GM19240 (cell line): Measurements from ENCODE around the gene NFX1.
"Not testable (repeated sequence)": the region's sequence is repeated elsewhere in the genome, so short reads cannot be mapped to it uniquely, and the experiment has no call there.

Experiments used
- DNase-seq: peaks from one replicate; pipeline ENCODE4 v3.0.0; 2011; ENCODE audit warnings: low spot score; ENCODE audit not compliant: insufficient read length

Gene NFX1

DNA sequence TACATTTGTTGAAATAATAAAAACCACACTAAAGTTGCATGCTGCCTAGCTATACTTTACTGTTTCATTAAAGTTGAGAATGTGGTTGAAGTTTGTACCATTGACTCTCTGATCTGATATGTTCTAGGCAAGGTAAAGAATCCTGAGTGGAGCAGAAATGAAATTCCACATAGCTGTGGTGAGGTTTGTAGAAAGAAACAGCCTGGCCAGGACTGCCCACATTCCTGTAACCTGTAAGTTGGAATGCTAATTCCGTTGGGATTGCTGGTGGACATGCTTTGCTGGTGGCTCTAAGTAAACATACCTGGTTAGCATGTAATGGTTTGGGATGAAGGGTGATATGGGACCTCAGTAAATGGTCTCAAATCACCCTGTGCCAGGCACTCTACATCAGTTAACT, 16.8 kb downstream of the NFX1 start:
- no peak for DNase-seq

DNA sequence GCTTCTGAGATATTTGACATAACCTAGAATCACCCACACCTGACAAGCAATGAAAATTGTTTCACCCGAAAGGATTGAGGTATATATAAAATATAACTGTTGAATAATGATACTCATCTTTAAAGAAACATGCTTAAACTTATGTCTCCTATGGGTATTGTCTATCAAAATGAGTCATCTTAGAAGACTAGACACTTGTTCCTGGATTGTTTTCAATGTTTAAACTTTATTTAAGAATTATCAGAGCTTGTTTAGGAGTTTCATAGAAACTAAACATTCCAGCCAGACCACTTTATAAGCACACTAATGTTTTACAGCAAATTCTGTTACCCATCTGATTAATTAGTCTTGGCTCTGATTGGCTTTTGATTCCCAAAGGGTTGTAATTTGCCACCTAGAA, 19.6 kb downstream of the NFX1 start:
- no peak for DNase-seq

DNA sequence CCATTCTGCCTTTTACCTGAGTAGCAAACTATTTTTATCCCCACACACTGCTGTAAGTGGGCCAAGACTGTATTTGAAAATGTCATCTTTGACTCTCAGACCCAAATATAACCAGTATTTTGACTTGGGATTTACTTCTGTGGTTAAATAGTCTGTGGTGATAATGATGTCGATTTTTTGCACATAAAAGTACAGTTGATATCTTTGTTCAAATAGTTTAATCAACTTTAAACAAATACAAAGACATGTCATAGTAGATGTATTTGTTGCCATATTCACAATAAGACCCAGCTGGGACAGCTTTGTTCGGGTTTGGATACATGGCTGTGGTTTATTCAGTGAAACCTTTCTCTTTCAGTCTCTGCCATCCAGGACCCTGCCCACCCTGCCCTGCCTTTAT, 20.4 kb downstream of the NFX1 start:
- DNase-seq, result no peak

DNA sequence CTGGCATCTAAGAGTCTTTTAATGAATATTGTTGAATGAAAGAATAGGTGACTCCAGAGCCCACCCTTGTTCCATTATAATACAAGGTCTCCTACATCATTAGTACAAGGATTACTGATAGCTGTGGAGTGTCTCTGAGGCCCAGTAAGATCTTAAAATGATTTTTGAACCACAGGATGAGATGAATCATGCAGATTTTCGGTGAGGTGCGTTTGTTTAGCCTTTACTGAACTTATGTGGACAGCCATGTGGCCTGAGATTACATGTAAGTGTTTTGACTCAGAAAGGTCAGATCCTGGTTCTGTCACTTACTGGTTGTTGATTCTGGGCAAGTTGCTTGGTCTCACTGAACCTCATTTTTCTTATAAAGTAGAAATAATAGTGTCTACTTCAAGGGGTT, 21.6 kb downstream of the NFX1 start:
- no peak for DNase-seq

DNA sequence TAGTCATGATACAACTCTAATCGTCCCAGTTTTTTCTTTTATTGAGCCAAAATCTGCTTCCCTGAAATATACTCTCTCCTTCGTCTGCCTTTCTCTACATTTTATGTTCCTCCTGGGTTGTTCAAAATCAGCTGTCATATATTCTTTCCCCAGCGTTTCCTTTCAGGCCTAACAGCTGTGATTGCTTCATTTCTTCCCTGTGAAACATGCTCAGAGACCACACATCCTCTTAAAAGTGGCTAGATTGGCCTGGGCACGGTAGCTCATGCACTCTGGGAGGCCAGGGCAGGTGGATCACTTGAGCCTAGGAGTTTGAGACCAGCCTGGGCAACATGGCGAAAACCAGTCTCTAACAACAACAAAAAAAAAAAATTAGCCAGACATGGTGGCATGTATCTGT, 25.1 kb downstream of the NFX1 start:
- no peak for DNase-seq

DNA sequence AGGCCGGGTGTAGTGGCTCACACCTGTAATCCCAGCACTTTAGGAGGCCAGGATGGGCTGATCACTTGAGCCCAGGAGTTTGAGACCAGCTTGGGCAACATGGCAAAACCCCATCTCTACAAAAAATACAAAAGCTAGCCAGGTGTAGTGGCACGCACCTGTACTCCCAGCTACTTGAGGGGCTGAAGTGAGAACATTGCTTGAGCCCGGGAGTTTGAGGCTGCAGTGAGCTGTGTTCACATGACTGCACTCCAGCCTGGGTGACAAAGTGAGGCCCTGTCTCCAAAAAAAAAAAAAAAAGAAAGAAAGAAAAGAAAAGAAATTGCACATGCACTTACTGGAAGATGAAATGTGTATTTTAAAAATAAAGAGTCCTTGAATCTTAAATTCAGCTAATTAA, 26.8 kb downstream of the NFX1 start:
- DNase-seq, result not testable (repeated sequence)

DNA sequence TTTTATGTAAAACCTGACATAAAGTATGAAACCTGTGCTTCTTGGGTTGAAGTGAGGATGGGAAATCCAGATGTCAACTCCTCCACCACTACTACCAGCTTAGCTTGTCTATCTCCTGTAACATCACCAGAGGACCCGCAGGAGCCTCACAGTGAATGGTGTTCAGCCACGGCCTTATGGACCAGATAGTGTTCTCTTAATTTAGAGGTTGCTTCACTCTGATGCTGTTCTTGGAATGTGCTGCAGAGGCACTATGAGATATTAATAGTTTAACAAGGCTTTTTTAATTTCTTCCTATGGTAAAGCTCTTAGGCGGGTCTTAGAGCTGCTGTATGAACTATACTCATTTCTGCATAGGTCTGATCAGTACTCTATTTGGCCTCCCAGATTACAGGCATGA, 27.9 kb downstream of the NFX1 start:
- no peak for DNase-seq

DNA sequence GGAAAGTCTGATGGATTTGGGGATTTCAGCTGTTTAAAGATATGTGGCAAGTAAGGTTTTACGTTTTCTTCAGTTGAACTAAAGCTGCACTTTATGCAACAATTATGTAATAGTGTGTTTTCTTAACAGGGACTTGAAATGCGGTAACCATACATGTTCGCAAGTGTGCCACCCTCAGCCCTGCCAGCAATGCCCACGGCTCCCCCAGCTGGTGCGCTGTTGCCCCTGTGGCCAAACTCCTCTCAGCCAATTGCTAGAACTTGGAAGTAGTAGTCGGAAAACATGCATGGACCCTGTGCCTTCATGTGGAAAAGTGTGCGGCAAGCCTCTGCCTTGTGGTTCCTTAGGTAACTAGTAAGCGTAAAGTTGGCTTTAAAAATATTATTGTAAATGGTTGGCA, 28.5 kb downstream of the NFX1 start:
- no peak for DNase-seq

DNA sequence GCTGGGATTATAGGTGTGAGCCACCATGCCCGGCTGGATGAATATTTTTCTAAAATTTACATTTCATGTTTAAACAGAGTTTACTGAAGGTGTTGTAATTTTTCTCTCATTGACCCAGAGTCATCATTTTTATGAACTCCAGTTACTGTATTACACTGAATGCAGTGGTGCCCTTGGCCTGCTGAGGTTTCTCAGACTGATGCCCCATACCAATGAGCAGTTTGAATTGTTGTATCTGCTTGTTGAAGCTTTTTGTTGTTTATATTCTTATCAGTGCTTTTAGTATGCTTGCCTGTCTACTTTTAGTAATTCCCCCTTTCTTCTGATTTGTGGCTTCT, 29.9 kb downstream of the NFX1 start:
- no peak for DNase-seq

DNA sequence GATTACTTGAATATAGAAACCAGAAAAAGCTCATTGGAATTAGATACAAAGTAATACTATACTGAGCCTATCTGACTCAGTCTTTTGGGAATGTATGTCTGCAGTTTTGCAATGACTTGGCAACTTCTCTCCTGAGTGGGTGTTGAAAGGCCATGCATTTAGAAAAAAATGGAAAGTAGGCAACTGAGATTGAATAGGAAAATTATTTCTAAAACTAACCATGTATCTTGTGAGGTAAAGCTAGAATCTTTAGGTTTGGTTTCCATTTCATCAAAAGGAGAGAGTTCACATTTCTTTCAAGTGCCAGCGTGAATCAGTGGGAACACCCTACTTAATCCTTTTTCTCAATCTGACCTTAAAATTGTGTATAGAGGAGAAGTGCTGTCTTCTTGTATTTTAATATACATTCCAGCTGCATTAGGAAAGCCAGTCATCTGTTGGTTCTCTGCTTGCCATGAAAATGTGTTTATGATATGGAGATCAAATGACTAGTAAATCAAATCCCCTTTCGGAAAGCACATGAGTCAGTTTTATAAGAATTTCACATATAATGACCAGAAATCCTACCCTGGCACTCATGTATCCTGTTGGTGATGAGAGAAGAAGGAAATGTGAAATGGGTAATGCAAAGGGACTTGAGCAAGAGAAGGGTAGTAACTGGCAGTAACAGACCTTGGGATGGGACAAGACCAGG, 30.4 kb downstream of the NFX1 start:
- no peak for DNase-seq

DNA sequence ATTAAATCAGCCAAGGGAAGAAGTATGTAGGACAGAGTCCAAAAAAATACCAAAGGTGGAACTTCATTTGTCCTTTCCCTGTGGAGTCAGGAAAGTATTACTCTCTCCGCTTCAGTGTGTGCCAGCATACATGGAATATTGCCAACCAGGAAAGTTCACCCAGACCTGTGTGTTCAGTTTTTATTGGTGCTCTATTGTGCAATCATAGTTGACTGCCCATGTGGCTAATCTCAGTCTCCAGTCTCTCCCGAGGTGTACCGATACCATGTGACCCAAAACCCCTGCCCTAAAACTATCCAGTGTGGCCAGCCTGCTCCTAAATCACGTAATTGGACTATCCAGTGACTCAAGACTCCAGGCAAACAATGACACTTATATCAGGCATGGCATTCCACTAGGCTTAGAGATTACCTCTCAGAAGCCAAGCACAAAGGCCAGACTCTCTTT, 38.8 kb downstream of the NFX1 start:
- no peak for DNase-seq

DNA sequence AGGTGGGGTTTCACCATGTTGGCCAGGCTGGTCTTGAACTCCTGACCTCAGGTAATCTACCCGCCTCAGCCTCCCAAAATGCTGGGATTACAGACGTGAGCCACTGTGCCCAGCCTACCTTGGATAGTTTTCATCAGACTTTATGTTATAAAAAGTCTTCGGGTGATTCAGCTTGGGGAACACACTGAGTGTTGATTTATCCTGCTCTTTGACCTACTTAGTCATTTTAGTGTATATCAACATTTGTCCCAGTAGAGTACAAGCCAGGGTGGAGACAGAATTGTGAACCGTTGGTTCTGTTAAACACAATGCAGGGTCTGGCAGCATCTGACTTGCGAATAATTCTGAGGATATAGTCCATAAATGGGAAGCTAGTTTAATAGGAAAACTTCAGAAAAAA, 39.7 kb downstream of the NFX1 start:
- DNase-seq, result no peak

DNA sequence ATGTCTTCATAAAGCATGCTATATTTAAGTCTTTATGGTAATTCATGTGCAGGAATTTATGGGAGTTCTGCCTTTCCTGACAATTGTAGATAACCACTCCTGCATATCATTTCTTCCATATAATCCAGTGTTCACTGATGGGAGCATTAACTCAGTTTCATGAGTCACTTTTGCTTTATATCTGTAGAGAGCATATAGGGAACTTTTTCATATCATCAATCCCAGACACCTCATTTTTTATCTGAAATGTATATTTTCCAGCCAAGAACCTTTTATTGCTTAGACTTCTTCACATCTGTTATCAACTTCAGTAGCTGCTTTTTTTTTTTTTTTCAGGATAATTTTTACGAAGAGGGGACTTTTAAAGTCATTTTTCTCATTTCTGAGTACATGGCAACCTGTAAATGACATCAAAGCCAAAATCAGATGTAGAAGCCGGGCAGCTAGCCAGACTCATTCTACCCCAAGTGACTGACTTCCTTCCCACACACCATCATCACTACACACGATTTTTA, 41.1 kb downstream of the NFX1 start:
- no peak for DNase-seq

DNA sequence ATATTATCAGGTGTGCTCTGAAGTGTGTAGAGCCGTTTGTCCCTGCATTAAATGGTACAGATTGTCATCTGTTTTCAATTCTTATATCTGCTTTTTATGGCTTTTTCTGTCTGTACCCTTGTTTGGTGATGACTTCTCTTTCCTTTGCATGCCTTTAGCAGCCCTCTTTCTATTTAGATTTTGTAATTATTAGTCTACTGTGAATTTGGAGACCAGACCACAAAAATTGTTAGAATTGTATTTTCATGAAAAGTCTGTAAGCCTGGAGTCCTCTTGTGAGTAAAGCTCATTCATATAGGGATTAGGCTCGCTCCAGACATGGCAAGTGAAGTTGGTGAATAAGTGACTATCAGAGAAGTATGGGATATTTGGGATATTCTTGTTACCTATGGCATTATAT, 41.7 kb downstream of the NFX1 start:
- no peak for DNase-seq

DNA sequence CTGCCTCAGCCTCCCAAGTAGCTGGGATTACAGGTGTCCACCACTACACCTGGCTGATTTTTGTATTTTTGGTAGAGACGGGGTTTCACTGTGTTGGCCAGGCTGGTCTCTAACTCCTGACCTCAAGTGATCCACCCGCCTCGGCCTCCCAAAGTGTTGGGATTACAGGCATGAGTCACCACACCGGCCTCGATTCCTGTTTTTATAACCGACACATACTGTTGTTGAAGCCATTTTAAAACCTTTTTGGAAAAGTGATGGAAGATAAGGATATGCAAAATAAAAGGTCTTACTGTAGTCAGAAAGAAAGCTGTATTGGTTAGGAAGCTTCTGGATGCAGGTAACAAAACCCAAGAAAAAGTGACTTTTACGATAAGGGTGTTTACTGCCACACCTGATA, 42.6 kb downstream of the NFX1 start:
- DNase-seq, result not testable (repeated sequence)

DNA sequence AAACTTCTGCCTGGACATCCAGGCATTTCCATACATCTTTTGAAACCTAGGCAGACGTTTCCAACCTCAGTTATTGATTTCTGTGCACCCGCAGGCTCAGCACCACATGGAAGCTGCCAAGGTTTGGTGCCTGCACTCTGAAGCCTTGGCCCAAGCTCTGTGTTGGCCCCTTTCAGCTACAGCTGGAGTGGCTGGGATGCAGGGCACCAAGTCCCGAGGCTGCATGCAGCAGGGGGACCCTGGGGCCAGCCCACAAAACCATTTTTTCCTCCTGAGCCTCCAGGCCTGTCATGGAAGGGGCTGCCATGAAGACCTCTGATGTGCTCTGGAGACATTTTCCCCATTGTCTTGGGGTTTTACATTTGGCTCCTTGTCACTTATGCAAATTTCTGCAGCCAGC, 49.9 kb downstream of the NFX1 start:
- no peak for DNase-seq

DNA sequence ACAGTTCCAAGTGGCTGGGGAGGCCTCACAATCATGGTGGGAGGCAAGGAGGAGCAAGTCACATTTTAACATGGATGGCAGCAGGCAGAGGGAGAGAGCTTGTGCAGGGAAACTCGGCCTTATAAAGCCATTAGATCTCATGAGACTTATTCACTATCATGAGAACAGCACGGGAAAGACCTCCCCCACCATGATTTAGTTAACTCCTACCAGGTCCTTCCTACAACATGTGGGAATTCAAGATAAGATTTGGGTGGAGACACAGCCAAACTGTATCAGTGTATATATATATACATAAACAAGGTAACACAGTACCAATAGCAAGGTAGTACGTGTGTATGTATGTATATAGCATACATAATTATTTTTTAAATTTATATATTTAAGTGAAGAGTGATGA, 50.9 kb downstream of the NFX1 start:
- no peak for DNase-seq

DNA sequence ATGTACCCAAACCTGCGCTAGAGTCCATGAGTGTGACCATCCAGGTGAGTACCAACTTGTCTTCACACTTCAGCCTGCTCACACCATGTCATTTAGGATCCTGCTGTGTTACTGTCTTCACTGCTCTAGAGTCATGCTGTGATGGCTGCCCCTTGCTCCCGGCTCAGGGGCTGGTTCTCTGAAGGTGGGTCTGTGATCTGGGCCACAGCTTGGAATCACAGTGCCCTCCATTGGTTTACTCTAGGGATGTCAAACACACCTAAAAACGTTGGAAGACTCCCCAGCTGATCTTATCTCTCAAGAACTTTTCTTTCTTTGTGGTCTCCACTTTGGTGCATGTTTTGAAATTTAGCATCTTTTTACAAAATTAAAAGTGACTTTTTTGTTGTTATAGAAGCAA, 53.8 kb downstream of the NFX1 start:
- DNase-seq, result no peak

DNA sequence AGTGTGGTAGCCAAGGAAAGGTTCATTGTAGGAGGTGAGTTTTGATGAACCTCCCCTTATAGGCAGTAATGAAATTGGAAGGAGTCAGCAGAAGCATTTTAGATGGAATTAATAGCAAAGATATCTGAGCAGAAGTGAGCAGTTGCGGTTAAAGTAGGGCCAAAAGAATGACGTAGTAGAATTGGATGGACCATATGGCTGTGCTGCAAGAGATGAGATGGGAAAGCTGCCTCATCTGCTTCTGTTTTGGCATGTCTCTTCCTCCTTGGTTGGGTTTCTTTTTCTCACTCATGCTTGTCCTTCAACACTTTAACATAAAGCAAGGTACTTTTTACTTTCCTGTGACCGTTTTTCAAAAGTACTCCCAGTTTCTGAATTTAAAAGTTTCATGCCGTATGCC, 56.2 kb downstream of the NFX1 start:
- no peak for DNase-seq

DNA sequence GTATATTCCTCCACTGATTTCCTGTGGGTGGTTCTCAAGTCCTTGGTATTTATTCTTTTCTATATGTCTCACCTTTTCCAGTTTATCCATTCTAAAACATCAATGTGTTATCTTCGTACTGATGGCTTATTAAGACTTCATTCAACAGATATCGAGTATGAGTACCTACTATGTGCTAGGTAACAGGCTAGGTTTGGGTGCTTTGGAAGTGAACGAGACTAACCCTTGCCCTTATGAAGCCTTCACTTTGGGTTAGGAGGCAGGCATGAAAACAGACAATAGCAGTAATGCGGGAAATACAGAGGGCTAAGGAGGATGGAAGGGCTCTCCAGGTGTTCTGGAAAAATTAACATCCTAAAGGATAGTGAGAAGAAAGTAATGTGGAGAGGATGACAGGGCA, 58.7 kb downstream of the NFX1 start:
- DNase-seq, result no peak

DNA sequence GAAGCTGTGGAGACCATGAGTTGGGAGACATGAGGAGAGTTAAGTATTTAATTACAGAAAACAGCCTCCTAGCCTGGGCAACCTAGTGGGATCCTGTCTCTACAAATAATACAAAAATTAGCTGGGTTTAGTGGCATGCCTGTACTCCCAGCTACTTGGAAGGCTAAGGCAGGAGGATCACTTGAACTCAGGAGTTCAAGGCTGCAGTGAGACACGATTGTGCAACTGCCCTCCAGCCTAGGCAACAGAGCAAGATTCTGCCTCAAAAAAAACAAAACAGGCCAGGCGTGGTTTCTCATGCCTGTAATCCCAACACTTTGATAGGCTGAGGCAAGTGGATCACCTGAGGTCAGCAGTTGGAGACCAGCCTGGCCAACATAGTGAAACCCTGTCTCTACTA, 59.4 kb downstream of the NFX1 start:
- no peak for DNase-seq

DNA sequence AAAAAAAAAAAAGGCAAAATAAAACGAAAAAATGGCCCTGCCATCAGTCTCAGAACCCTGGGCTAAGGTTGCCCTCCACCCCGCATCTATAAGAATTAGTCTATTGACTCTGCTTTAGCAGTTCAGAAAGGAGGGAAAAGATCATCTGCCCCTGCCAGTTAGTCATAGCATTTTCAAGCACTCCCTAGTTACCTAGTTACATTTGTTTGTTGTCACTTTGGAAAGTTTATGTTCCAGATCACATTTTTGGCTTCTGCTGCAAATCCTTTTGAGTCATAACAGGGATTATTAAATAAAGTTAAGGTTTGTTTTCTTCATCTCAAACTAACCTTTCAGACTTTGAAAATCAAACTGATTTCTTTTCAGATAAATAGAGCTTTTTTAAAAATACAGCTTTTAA, 60.0 kb downstream of the NFX1 start:
- DNase-seq, result no peak

DNA sequence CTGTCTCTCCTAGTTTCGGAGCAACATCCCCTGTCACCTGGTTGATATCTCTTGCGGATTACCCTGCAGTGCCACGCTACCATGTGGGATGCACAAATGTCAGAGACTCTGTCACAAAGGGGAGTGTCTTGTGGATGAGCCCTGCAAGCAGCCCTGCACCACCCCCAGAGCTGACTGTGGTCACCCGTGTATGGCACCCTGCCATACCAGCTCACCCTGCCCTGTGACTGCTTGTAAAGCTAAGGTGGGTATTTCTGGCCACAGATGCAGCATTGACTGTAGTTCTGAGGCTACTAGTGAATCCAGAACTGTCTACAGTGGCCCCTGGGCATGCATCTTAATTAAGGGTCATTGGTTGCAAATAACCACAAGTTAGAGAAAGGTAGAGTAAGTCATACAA, 61.2 kb downstream of the NFX1 start:
- DNase-seq, result no peak

DNA sequence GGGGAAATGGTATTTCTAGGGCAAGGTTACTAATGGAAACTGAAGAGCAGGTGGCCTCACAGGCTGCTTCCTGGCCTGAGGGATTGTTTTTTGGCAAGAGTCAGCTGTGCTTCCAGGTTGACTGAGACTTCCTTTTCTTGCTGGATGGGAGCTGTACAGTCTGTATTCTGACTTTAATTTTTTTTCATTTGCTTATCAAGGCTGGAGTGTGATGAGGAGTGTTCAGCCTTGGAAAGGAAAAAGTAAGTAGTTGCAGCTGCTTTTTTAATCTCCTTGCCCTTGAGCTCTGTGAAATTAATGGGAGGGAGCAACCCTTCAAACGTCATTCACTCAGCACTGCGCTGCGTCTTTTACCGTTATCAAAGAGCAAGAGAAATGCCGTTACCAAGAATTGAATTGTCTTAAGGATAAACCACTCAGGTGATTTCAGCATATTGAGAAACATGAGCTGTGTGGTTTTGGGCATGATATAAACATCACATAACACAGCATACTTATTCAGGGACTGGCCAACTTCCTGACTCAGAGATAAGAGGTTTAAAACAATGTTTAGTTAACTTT, 64.4 kb downstream of the NFX1 start:
- DNase-seq, result no peak
